Tibial nerve (tissue), 4 donors: ENCODE data around the gene EFNA5. TPM values are rescaled to one million over a fixed set of nuclear protein-coding genes. Genes with fewer than 3 reads are reported as not detected.

Experiments used
- DNase-seq, 2 donors: peaks; one replicate each; pipeline ENCODE4 v3.0.0-alpha.2; 2019; ENCODE audit warnings: low spot score in 2 of 2
- H3K27ac ChIP-seq, 4 donors: fragments of 200-600 bp; sonication (generic) in 3 of 4; one replicate each; pipeline ENCODE4 v1.5.1; 2017 to 2019; ENCODE audit warnings: mild to moderate bottlenecking in 1 of 4
- H3K27me3 ChIP-seq, 2 donors: fragments of 200-600 bp; sonication (generic) in 1 of 2; one replicate each; pipeline versions ENCODE4 v1.5.1 to v1.6.0; 2017 to 2019
- H3K36me3 ChIP-seq, 3 donors: fragments of 200-600 bp; sonication (generic); one replicate each; pipeline ENCODE4 v1.5.1; 2018 to 2019
- H3K4me1 ChIP-seq, 4 donors: fragments of 200-600 bp; sonication (generic) in 3 of 4; one replicate each; pipeline ENCODE4 v1.5.1; 2017 to 2019
- H3K4me3 ChIP-seq, 4 donors: fragments of 200-600 bp; sonication (generic) in 3 of 4; one replicate each; pipeline ENCODE4 v1.5.1; 2017 to 2019; ENCODE audit warnings: mild to moderate bottlenecking in 1 of 4, moderate library complexity in 1 of 4
- H3K9me3 ChIP-seq, 4 donors: fragments of 200-600 bp; sonication (generic) in 3 of 4; one replicate each; pipeline ENCODE4 v1.5.1; 2017 to 2019
- EP300 ChIP-seq, 2 donors: sonication (generic); formaldehyde crosslinking; IDR thresholded peaks; one replicate each; pipeline ENCODE4 v1.6.1; 2017; ENCODE audit warnings: antibody characterized with exemption in 2 of 2, mild to moderate bottlenecking in 1 of 2
- POLR2A ChIP-seq, 2 donors: fragments of 450-650 bp; IDR thresholded peaks; one replicate each; pipeline ENCODE4 v1.6.1; 2017; ENCODE audit warnings: antibody characterized with exemption in 2 of 2, mild to moderate bottlenecking in 2 of 2, moderate library complexity in 2 of 2
- WGBS, 2 donors: methylation state at CpG; one replicate each; pipeline ENCODE4 v1.1.5; 2018; 5-methylcytosine and 5-hydroxymethylcytosine counted together
- total RNA-seq, 4 donors: library from RNA; depleted of rRNA; stranded (reverse); fragments of >200 nt; gene quantifications; one replicate each; pipeline ENCODE4 v1.1.0, GENCODE V29; 2016
- TF ChIP-seq, protein P1 (sequence below), 5 experiments: fragments of 200-600 bp in 3 of 5; fragments of 450-650 bp in 2 of 5; sonication (generic) in 3 of 5; IDR thresholded peaks; one replicate each; pipeline ENCODE4 v1.5.1; 2016 to 2019; ENCODE audit warnings: antibody characterized with exemption in 5 of 5, mild to moderate bottlenecking in 3 of 5, moderate library complexity in 2 of 5

The EFNA5 gene
- total RNA-seq, 4 donors from 2014 or later = 6.3 to 10.2 (median 6.9) TPM

DNA sequence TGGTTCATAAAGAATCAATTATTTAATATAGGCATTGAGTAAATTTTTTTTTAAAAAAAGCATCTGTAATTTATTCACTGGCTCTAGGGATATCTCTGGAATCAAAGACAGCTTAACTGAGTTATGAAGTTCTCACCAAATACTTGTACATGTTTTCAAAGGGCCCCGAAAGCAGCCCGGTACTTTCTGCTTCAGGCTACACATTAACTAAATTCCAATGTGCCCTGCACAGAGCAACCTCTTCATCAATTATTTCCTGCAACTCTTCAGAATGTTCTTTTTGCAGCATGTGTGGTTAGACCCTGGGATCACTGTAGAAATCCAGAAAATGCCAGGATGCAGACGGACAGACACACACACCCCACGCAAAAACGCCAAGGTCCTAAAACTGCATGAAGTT lies 209.0 kb downstream of the EFNA5 start:
- no peaks in the 10 kb centered on the region for H3K9me3 ChIP-seq
- no peak overlapping the region for H3K27ac ChIP-seq
- no peak overlapping the region for H3K4me3 ChIP-seq
- no peaks in the 10 kb centered on the region for H3K27me3 ChIP-seq
- H3K36me3 ChIP-seq = no peaks in the 10 kb centered on the region
- WGBS, 2 donors = 65 to 74% methylated on average over 5 of the region's 5 CpGs
- no peaks in the 10 kb centered on the region for H3K4me1 ChIP-seq
- TF ChIP-seq POLR2A (IDR thresholded peaks at IDR 0.05) (no peak), EP300 (IDR thresholded peaks at IDR 0.05) (no peak)
- TF ChIP-seq, protein P1, sequence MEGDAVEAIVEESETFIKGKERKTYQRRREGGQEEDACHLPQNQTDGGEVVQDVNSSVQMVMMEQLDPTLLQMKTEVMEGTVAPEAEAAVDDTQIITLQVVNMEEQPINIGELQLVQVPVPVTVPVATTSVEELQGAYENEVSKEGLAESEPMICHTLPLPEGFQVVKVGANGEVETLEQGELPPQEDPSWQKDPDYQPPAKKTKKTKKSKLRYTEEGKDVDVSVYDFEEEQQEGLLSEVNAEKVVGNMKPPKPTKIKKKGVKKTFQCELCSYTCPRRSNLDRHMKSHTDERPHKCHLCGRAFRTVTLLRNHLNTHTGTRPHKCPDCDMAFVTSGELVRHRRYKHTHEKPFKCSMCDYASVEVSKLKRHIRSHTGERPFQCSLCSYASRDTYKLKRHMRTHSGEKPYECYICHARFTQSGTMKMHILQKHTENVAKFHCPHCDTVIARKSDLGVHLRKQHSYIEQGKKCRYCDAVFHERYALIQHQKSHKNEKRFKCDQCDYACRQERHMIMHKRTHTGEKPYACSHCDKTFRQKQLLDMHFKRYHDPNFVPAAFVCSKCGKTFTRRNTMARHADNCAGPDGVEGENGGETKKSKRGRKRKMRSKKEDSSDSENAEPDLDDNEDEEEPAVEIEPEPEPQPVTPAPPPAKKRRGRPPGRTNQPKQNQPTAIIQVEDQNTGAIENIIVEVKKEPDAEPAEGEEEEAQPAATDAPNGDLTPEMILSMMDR (IDR thresholded peaks at IDR 0.05) = no peak
- DNase-seq = no peak

DNA sequence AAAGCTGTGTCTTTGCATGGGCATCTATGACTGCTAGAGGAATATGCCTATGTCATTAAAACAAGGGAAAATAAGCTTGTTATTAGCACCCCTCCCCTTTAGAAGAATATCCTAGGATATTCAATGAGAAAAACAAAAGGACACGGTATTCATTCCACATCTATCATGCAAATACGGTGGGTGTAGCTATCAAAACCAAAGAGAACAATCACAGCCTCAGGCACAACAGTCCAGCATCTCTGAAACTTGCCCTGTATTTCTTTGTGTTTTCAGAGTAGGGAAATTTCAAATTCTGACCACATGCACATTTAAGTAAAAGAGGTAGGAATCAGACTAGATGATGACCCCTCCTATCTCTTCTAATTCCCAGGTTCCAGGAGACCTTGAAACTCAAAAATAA lies 209.9 kb downstream of the EFNA5 start:
- DNase-seq = no peak
- TF ChIP-seq, protein P1 (IDR thresholded peaks at IDR 0.05) = no peak
- TF ChIP-seq POLR2A (IDR thresholded peaks at IDR 0.05) (no peak), EP300 (IDR thresholded peaks at IDR 0.05) (no peak)
- Histone ChIP-seq H3K36me3 (no peaks in the 10 kb centered on the region), H3K4me1 (no peaks in the 10 kb centered on the region), H3K4me3 (no peak overlapping the region), H3K27ac (no peak overlapping the region), H3K9me3 (no peaks in the 10 kb centered on the region), H3K27me3 (no peaks in the 10 kb centered on the region)
- WGBS, 2 donors = 42 to 60% methylated on average over 2 of the region's 2 CpGs

DNA sequence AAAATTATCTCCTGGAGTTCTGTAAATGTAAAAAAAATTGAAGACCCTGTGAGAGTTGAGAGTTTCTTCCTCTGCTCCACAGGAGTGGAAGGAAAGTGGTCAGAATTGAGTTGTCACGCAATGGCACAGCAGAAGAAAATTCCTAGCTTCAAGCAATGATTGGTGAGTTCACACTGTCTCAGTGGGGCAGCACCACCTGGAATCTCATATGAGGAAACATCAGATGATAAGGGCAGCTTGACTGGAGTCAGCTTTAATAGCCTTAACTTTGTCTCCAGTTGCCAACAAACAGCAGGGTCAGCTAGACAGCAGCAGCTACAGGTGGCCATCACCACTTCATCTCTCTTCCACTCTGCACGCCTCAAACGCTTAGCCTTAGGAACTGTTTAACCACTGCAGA lies 211.1 kb downstream of the EFNA5 start:
- Histone ChIP-seq H3K27ac (no peak overlapping the region), H3K36me3 (no peaks in the 10 kb centered on the region), H3K4me3 (no peak overlapping the region), H3K4me1 (no peaks in the 10 kb centered on the region), H3K27me3 (no peaks in the 10 kb centered on the region), H3K9me3 (no peaks in the 10 kb centered on the region)
- TF ChIP-seq, protein P1 (IDR thresholded peaks at IDR 0.05) = no peak
- TF ChIP-seq EP300 (IDR thresholded peaks at IDR 0.05) (no peak), POLR2A (IDR thresholded peaks at IDR 0.05) (no peak)
- DNase-seq = no peak
- 94 to 96% methylated on average over 3 of the region's 3 CpGs for WGBS, 2 donors

DNA sequence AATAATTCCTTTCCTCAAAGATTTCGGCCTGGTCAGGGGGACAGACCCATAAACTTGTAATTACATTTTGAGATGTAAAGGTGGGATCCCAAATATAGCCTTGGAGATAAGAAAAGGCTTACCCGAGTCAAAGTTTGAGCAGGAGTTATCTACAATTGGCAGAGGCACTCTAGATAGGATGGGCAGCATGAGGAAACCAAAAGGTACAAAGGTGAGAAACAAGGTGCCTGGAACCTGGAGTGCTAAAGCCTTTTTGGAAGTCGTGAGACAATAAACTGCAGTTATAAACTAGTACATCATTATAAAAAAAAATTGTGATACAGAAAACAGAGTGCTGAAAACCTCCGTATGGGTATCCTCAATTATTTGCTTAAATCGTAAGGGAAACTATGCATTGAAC lies 212.4 kb downstream of the EFNA5 start:
- Histone ChIP-seq H3K4me3 (no peak overlapping the region), H3K9me3 (no peaks in the 10 kb centered on the region), H3K36me3 (no peaks in the 10 kb centered on the region), H3K27ac (no peak overlapping the region), H3K4me1 (no peaks in the 10 kb centered on the region), H3K27me3 (no peaks in the 10 kb centered on the region)
- no peak for DNase-seq
- TF ChIP-seq POLR2A (IDR thresholded peaks at IDR 0.05) = no peak
- TF ChIP-seq, protein P1 (IDR thresholded peaks at IDR 0.05) = no peak
- TF ChIP-seq EP300 (IDR thresholded peaks at IDR 0.05) = no peak
- 75 to 86% methylated on average over 5 of the region's 5 CpGs for WGBS, 2 donors

DNA sequence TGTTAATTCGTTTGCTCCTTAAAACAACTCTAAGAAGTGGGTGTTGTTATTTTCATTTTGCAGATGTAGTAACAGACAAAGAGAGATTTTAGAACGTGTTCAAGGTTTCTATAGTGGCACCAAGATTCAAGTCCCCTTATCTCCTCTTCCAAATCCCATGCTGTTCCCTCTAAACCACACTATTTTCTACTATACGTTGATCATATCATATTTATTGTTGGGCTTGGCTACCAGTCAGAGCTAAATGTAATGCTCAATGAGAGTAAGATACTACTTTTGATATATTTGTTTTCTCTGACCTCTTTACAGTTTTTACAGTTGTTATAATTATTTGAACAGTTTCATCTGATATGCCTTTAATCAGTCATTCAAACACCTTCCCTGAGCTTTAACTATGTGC lies 212.9 kb downstream of the EFNA5 start:
- H3K36me3 ChIP-seq = no peaks in the 10 kb centered on the region
- no peak overlapping the region for H3K4me3 ChIP-seq
- 49 to 74% methylated on average over 3 of the region's 3 CpGs for WGBS, 2 donors
- H3K27ac ChIP-seq = no peak overlapping the region
- H3K4me1 ChIP-seq = no peaks in the 10 kb centered on the region
- no peaks in the 10 kb centered on the region for H3K27me3 ChIP-seq
- no peaks in the 10 kb centered on the region for H3K9me3 ChIP-seq
- DNase-seq = no peak
- no peak for TF ChIP-seq EP300 (IDR thresholded peaks at IDR 0.05)
- TF ChIP-seq, protein P1 (IDR thresholded peaks at IDR 0.05) = no peak
- no peak for TF ChIP-seq POLR2A (IDR thresholded peaks at IDR 0.05)
